GM18517 (cell line): ENCODE data around the gene SPOP.

Source experiments
- ATAC-seq: cut with Tn5 transposase; IDR thresholded peaks from one replicate; pipeline ENCODE4 v1.9.1; 2021; ENCODE audit warnings: mild to moderate bottlenecking, moderate library complexity; ENCODE audit not compliant: unreplicated experiment

Gene SPOP

GRCh38 chr17:49618028-49618611 lies 59.8 kb downstream of the SPOP start:
- no peak for ATAC-seq

DNA sequence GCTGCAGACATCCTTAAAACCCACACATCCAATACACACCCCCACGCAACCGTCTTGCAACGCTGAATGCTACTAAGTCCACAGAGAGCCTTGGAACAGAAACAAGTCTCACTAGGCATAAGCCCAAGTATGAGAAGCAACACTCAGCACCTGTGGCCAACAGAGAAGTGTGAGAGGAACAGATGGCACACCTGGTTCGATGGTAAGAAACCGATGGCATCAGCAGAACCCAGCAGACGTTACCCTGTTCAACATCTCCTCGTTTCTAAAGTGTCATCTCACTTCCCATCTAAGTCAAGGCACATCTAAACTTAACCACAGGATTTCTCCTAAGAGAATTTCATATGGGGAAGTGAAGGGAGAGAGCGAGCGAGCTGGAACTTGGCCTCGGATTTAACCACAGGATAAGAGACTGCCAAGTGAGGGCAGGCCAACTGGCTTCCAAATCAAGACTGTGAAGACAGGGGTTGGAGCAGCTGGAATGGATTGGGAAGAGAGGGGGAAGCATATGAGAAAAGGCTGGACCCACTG lies 61.2 kb downstream of the SPOP start:
- ATAC-seq, result no peak

DNA sequence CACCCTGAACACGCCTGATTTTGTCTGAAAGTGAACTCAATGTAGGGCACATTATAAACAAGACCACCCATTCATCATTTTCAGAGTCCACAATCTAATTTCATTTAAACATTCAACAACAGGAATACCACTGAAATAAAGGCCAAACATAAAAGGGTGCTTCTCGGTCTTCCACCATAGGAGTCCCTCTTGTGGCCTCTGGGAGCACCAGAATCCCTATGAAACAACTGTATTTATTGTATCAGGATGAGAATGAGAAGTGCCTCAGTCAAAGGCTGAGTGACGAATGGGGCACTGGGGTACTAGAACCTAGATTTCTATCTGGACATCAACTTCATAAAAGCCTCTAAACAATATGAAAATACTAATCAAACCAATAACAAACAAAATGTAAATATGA lies 61.8 kb downstream of the SPOP start:
- ATAC-seq, result no peak

DNA sequence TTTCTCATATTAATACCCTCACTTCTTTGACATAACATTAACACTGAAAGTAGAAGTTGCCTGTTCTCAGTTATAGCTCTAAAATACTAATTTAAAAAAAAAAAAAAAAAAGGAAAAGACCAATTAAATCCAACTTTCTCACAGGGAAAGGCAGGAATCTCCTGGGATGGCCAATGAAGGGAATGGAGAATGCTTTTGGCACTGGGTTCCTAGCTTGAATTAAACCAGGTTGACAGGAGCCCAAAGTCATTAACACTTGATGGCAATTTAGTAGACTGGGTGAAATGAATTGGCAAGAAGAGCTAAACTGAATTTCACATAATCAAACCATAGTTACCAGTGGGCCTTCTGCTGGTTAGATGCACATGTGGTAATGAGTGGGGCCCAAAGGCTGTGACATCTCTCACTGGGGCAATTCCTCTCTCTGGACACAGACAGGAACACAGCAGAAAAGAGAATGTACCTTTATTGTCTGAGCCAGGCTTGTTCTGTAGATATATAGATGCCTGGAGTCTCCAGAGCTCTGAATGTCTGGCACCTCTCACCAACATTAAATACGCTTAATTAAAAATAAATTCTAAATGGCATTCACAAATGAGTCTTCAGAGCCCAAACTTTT lies 64.6 kb downstream of the SPOP start:
- no peak for ATAC-seq

DNA sequence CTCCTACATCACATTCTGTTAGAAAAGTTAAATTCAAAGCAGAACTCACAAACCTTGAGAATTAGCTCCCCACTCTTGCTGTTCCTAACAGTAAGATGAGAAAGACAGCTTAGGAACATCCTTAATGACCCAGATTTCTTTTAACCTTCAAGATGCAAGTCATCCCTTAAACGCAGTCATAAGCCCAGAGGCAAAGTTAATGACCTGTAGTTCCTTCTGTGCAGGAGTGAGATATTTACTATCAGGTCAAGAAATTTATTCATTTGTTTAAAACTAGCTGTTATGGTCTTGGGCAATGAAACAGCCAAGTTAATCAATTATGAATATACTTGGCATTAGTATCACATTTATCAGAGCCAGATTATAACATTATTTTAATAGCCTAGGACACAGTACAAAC lies 65.2 kb downstream of the SPOP start:
- ATAC-seq, result no peak

- no peak for ATAC-seq
Measured at GRCh38 chr17:49610883-49611584, 66.9 kb downstream of the SPOP start.

DNA sequence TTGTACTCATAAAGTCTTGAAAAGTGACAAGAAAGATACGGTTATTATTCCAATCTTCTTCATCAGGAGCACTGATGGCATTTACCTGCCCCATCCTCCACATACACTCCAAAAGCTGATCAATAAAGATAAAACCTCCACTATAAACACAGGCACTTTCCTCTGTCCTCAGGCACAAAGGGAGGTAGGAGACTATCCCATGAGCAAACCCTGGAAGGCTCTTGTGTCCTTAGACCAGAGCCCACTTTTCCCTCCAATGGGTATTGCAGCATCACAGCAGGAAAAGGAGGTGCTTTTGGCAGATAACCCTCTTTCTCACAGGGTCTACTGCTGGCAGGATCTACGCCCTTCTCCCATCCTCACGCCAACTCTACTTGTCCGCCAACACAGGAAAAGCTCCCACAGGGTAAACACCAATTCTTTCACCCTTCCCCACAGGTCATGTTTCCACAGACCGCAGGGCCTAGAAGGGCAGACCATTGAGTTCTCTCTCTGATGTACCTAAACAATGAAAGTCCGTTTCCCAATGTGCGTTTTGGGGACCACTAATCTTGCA lies 73.5 kb downstream of the SPOP start:
- ATAC-seq, result no peak

DNA sequence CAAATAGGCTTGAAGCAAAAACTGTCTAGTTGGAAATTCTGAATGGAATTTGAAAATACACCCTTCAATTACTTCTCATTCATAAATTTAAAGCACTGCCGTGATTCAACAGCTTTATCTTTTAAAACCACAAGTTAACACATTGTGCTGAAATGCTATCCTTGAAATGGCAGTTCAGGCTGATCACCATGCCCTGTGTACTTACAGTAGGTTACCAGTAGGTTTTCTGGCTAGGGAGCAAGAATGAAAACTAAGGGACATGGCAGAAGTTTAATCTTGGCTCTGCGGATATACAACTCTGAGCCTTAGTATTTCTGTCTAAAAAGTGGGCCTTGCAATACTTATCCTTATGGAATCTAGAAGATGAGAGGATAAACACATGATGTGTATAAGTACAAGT lies 74.2 kb downstream of the SPOP start:
- ATAC-seq, result no peak

GRCh38 chr17:49603238-49603637 lies 74.7 kb downstream of the SPOP start:
- no peak for ATAC-seq

DNA sequence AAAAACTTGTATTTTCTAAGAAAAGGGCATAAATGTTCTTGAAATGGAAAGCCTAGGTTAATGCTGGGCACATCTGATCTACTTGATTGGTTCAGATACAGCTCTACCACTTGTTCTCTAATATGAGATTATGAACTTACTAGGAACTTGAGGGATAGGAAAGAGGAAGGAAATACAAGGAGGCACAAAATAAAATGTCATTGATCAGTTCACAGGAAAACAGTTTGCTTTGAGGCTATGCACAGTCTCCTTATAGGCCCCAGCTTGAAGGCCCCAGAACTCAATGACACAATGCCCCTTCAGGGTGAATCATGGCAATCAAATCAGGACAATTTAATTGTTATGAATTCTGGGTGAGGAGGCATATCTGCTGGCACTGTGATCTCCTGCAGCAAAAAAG lies 75.1 kb downstream of the SPOP start:
- no peak for ATAC-seq

DNA sequence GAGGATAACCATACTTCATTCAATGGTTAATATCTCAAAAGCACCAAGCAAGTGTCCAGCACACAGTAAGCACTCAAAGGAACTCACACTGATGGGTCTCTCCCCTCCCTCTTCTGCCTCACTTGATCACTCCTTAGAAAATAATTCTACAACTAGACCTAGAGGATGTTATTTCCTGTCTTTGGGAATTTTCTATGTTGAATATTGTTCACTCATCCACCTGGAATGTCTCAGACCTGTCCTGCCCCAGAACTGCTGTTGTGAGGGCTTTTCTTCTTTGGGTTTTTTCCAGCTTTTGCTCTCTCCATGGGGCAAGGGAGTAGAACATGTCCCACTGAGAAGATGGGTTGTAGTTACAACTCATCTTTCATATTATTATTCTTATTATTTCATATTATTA lies 76.9 kb downstream of the SPOP start:
- no peak for ATAC-seq

DNA sequence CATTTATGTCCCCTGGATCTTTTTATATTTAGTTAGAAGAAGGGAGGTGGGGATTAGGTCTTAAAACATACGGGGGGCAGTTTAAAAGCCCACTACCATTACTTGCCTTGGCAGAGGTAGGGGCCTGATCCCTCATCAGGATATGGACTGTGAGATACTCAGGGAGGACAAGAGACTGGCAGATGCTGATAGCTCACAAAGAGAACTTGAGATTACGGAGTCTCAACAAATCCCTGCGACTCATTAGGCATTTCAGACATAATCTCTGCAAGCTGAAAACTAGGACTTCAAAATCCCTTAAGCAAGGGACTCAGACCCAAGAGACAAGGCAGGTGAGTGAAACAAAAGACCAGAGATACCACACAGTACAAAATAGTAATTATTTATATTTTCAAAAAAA lies 79.0 kb downstream of the SPOP start:
- ATAC-seq, result no peak

DNA sequence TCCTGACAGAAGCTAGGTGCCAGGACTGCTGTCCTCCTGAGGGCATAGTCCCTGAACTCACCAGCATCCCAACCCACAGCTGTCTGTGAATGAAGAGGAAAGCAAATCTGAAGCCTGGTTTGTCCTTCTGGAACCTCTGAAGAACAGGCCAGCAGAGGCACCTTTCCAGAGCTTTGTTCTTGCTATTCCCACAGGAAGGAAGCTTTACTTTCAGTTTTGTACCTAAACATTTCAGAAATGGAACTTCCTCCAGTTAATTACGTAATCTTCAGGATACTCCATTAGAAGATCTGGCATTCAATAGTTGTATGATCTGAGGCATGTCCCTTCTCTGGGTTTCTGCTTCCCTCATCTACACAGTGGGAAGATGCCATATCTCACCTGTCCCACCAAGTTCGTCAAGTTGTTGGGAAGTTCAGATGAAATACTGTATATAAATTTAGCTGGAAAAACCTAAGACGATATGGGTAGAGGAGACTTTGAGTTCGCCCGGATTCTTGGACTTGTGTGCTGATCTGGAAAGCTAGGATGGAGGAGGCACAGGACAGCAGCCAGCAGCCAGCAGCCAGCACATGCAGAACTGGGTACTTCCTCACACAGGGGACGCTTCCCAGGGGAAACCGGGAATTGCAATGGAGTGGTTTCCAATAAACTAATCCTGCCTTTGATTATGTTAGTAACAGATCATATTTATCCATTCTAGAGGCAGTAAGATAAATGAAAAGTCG lies 79.8 kb downstream of the SPOP start:
- no peak for ATAC-seq

GRCh38 chr17:49597436-49597835 lies 80.5 kb downstream of the SPOP start:
- ATAC-seq, result no peak

- ATAC-seq, result no peak
Measured at GRCh38 chr17:49596613-49597244, 81.2 kb downstream of the SPOP start.

GRCh38 chr17:49595980-49596379 lies 81.9 kb downstream of the SPOP start:
- no peak for ATAC-seq

- ATAC-seq, result no peak
Measured at GRCh38 chr17:49595328-49595727, 82.6 kb downstream of the SPOP start.

DNA sequence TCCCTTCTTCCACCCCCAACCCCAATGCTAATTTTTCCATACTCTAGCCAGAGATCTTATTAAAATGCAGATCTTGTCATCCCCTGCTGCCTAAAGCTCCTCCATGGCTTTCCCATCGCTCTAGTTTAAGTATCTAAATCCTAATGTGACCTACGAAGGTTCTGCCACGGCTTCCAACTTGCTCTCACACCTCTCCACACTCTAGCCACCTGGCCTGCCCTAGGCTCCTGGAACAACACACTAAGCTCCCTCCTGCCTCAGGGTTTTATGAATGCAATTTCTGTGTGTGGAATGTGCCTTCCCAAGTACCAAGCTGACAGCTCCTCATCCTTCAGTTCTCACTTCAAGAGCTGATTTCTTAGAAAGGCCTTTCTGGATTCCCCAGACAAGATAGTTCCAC lies 85.6 kb downstream of the SPOP start:
- ATAC-seq, result no peak

DNA sequence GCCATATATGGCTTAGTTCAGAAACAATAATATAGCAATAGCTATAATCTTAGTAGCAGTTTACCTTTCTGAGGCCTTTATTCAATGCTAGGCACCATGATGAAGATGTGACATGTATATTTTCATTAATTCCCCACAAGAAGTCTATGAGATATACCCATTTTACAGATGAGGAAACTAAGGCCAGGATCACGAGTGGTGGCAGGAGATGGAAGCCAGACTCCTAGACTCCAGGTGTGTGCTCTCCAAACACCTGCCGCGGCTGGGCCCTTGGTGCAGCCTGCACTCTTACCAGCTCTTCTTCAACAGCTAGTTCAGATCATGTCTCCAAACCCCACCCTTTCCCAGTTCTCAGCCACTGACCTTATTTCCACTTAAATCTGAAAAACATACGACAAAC lies 87.0 kb downstream of the SPOP start:
- no peak for ATAC-seq

DNA sequence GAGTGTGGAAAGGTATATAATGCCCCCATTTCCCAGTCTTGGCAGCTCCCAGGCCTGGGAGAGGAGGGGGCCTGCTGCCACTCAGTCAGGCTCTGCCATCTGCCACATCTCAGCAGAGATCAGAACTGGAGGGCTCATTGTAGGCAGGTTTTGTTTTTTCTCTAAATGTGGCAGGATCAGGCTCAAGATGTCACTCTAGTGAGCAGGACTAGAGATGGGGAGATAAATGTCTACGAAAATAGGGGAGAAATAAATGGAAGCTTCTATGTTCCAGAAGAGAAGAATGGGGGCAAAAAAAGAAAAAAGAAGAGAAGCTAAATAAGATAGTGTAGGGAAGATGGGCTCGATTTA lies 88.3 kb downstream of the SPOP start:
- ATAC-seq, result no peak
